ENCODE measurements around the gene GNPTAB.

GNPTAB gene

GRCh38 chr12:101779200-101779599 is 51.6 kb downstream of the GNPTAB start:
- Histone ChIP-seq H3K4me1 (ENCODE audit: insufficient read depth, low read length) (peaks cover 36% of the 10 kb centered on the region), H2AFZ (ENCODE audit: low read depth, low read length) (no peak overlapping the region), H3K4me3 (ENCODE audit: low read depth in 1 of 2, low read length in 2 of 2) (no peak overlapping the region), H3K36me3 (ENCODE audit: insufficient read depth, low read length) (peaks cover 57% of the 10 kb centered on the region), H3K9me3 (ENCODE audit: insufficient read depth, low read length, severe bottlenecking) (no peaks in the 10 kb centered on the region), H3K4me2 (ENCODE audit: insufficient read depth, low read length) (no peak overlapping the region), H3K79me2 (ENCODE audit: insufficient read depth, low read length) (no peaks in the 10 kb centered on the region), H3K27me3 (ENCODE audit: insufficient read depth, low read length, poor library complexity) (no peaks in the 10 kb centered on the region), H3K27ac (ENCODE audit: low read length) (no peak overlapping the region), H3K9ac (ENCODE audit: low read depth, low read length) (no peak overlapping the region), H4K20me1 (ENCODE audit: insufficient read depth, low read length) (no peaks in the 10 kb centered on the region)
- TF ChIP-seq CTCF (IDR thresholded peaks at IDR 0.05; ENCODE audit: borderline replicate concordance, extremely low read depth, low read length, poor library complexity, severe bottlenecking) (no peak), EZH2 (IDR thresholded peaks at IDR 0.05; ENCODE audit: borderline replicate concordance, low read depth, low read length, severe bottlenecking) (no peak)
- DNase-seq, result no peak
- no peak for ATAC-seq (ENCODE audit: insufficient read depth, low read depth)

DNA sequence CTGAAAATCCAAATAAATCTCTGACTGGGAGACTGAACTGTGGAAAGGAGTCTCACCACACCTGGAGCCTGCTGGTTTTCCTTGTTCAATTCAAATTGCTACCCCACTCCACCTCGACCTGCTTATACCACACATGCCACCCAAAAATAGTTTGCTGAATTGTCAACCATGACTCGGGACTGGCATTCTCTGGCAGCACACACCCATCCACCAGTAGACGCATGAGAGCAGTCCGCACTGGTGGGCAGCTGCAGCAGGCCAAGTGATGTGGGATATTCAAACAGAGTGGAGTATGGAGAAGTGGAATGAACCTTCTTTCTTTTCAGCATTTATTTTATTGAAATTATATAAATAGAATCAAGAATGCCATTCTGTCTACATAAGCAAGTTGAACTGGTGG is 52.8 kb downstream of the GNPTAB start:
- no peak for TF ChIP-seq EZH2 (IDR thresholded peaks at IDR 0.05; ENCODE audit: borderline replicate concordance, low read depth, low read length, severe bottlenecking)
- no peak for TF ChIP-seq CTCF (IDR thresholded peaks at IDR 0.05; ENCODE audit: borderline replicate concordance, extremely low read depth, low read length, poor library complexity, severe bottlenecking)
- H3K27me3 ChIP-seq (ENCODE audit: insufficient read depth, low read length, poor library complexity), result no peaks in the 10 kb centered on the region
- peak overlapping the region; percentile 85; the same call in 1 of the 2 replicates for H3K27ac ChIP-seq (ENCODE audit: low read length)
- peaks cover 48% of the 10 kb centered on the region for H3K4me1 ChIP-seq (ENCODE audit: insufficient read depth, low read length)
- no peaks in the 10 kb centered on the region for H3K9me3 ChIP-seq (ENCODE audit: insufficient read depth, low read length, severe bottlenecking)
- DNase-seq (no peak), ATAC-seq (ENCODE audit: insufficient read depth, low read depth) (no peak)
- H4K20me1 ChIP-seq (ENCODE audit: insufficient read depth, low read length), result peaks cover 3% of the 10 kb centered on the region; the same call in 1 of the 2 replicates
- no peak overlapping the region for H3K4me2 ChIP-seq (ENCODE audit: insufficient read depth, low read length)
- H3K4me3 ChIP-seq (ENCODE audit: low read depth in 1 of 2, low read length in 2 of 2), result no peak overlapping the region
- H3K79me2 ChIP-seq (ENCODE audit: insufficient read depth, low read length), result no peaks in the 10 kb centered on the region
- H2AFZ ChIP-seq (ENCODE audit: low read depth, low read length), result no peak overlapping the region
- peaks cover 55% of the 10 kb centered on the region for H3K36me3 ChIP-seq (ENCODE audit: insufficient read depth, low read length)
- H3K9ac ChIP-seq (ENCODE audit: low read depth, low read length), result no peak overlapping the region

DNA sequence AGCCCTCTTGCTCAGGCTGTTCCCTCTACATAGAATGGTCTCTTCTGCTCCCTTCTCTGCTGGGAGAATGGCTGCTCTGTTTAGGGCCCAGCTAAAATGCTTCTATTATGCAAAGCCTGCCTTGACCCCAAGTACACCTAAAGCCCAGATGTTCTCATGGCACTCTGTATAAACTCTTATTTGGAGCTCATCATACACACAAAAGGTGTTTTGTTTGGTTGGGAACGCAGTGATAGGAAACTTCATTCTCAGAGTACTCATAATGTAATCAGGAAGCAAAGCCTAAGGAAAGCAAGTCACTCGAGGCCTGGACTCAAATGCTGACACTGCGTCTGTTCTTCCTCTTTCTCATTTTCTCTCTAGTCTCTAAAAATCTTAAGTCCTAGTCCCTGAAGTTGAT is 53.3 kb downstream of the GNPTAB start:
- no peak overlapping the region for H3K4me2 ChIP-seq (ENCODE audit: insufficient read depth, low read length)
- no peak for ATAC-seq (ENCODE audit: insufficient read depth, low read depth)
- peaks cover 52% of the 10 kb centered on the region for H3K4me1 ChIP-seq (ENCODE audit: insufficient read depth, low read length)
- H2AFZ ChIP-seq (ENCODE audit: low read depth, low read length), result no peak overlapping the region
- H3K9ac ChIP-seq (ENCODE audit: low read depth, low read length), result no peak overlapping the region
- no peaks in the 10 kb centered on the region for H3K79me2 ChIP-seq (ENCODE audit: insufficient read depth, low read length)
- H4K20me1 ChIP-seq (ENCODE audit: insufficient read depth, low read length), result peaks cover 3% of the 10 kb centered on the region; the same call in 1 of the 2 replicates
- no peaks in the 10 kb centered on the region for H3K9me3 ChIP-seq (ENCODE audit: insufficient read depth, low read length, severe bottlenecking)
- H3K4me3 ChIP-seq (ENCODE audit: low read depth in 1 of 2, low read length in 2 of 2), result no peak overlapping the region
- TF ChIP-seq CTCF (IDR thresholded peaks at IDR 0.05; ENCODE audit: borderline replicate concordance, extremely low read depth, low read length, poor library complexity, severe bottlenecking), result no peak
- TF ChIP-seq EZH2 (IDR thresholded peaks at IDR 0.05; ENCODE audit: borderline replicate concordance, low read depth, low read length, severe bottlenecking), result no peak
- no peak for DNase-seq
- H3K36me3 ChIP-seq (ENCODE audit: insufficient read depth, low read length), result peaks cover 52% of the 10 kb centered on the region
- no peaks in the 10 kb centered on the region for H3K27me3 ChIP-seq (ENCODE audit: insufficient read depth, low read length, poor library complexity)
- peak overlapping the region; percentile 85 for H3K27ac ChIP-seq (ENCODE audit: low read length)
